ENCODE data around the gene ERC2. TPM values are rescaled to one million over a fixed set of nuclear protein-coding genes. Genes with fewer than 3 reads are reported as not detected.
"Not testable (repeated sequence)": the region's sequence is repeated elsewhere in the genome, so short reads cannot be mapped to it uniquely, and the experiment has no call there.

ERC2 gene
- 1 to 10 TPM in 2 of 3 donors, under 1 TPM in 1; 0.64 to 7.3 (median 1.3) TPM for total RNA-seq

DNA sequence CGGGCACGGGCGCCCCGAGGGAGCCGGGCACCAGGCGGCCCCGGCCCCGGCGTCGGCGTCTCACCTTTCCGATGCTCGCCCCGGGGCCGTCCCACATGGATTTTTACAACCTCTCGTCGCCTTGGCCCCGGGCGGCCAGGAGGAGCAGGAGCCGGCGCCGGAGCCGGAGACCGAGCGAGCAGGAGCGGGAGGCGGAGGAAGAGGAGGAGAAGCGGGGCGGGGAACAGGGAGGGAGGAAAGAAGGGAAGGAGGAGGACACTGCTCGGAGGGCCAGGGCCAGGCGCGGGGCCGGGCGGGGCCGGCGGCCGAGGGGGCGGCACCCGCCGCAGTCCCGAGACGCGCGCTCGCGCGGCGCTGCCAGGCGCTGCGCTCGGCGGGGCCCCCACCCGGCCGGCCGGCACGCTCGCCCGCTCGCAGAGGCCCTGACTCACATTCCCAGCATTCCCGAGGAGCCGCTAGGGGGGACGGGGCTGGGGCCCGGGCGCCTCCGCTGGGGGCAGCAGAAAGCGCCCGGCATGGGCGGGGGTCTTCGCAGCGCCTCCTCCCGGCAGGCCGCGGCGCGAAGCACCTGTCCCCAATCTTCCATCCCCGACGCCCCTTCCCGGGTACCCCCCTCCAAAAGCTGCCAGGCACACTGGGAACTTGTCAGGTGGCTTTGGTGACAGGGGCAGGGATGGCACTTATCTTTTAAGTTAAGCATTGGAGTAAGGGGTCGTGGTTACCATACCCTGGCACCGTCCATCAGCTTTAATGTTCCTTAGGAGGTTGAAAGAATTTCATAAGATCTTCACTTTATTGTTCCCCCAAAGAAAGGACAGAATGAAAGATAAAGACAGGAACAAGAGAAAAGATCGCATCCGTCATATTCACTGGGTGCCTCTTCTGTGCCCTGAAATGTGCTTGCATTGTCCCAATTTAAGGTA lies at the start of gene ERC2:
TSS of gene ERC2 (minus strand) at position 284 of the 923 bp plus-strand sequence.
- peak in 1 of 2 donors; percentile 56 for DNase-seq (ENCODE audit: low spot score in 2 of 2)
- peak within 1 kb of the TSS; percentile 36 to 75 (median 63) for H3K4me3 ChIP-seq
- intact Hi-C loops (cut with DNase I; ENCODE audit: low total_unique reads): no loop called here
- H3K9me3 ChIP-seq: no peaks in the 10 kb centered on the region
- H3K27ac ChIP-seq: no peak within 1 kb of the TSS
- H3K4me1 ChIP-seq: no peaks in the 10 kb centered on the region
- no peaks in the 10 kb centered on the region for H3K36me3 ChIP-seq
- TF ChIP-seq, protein P1, sequence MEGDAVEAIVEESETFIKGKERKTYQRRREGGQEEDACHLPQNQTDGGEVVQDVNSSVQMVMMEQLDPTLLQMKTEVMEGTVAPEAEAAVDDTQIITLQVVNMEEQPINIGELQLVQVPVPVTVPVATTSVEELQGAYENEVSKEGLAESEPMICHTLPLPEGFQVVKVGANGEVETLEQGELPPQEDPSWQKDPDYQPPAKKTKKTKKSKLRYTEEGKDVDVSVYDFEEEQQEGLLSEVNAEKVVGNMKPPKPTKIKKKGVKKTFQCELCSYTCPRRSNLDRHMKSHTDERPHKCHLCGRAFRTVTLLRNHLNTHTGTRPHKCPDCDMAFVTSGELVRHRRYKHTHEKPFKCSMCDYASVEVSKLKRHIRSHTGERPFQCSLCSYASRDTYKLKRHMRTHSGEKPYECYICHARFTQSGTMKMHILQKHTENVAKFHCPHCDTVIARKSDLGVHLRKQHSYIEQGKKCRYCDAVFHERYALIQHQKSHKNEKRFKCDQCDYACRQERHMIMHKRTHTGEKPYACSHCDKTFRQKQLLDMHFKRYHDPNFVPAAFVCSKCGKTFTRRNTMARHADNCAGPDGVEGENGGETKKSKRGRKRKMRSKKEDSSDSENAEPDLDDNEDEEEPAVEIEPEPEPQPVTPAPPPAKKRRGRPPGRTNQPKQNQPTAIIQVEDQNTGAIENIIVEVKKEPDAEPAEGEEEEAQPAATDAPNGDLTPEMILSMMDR (IDR thresholded peaks at IDR 0.05): no peak
- TF ChIP-seq POLR2A (IDR thresholded peaks at IDR 0.05): no peak
- TF ChIP-seq POLR2AphosphoS5 (IDR thresholded peaks at IDR 0.05): no peak
- peaks cover 0 to 10% of the 10 kb centered on the region in 2 donors for H3K27me3 ChIP-seq

DNA sequence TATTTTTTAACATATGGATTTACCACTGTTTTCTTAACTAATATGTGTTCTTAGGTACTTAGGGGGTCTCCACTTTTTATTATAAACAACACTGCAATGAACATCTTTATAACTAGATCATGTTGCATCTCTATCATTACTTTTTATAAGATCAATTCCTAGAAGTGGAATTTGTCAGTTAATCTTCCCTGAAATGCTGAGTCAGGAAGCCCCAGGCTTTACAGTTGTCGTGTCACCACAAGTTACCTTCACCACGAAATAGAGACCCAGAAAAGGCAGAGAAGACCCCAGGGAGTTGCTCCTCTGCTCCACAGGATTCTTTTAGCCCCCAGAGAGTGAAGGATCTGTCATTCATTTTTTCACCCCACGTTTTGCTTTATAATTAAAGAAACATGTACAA lies 34.5 kb upstream of the ERC2 start:
- H3K4me1 ChIP-seq: no peaks in the 10 kb centered on the region
- no peak overlapping the region for H3K27ac ChIP-seq
- DNase-seq (ENCODE audit: low spot score in 2 of 2): no peak
- no peaks in the 10 kb centered on the region for H3K27me3 ChIP-seq
- intact Hi-C loops (cut with DNase I; ENCODE audit: low total_unique reads): no loop called here
- no peaks in the 10 kb centered on the region for H3K36me3 ChIP-seq
- TF ChIP-seq, protein P1 (IDR thresholded peaks at IDR 0.05): no peak
- no peak for TF ChIP-seq POLR2AphosphoS5 (IDR thresholded peaks at IDR 0.05)
- TF ChIP-seq POLR2A (IDR thresholded peaks at IDR 0.05): no peak
- H3K9me3 ChIP-seq: no peaks in the 10 kb centered on the region
- no peak overlapping the region for H3K4me3 ChIP-seq

DNA sequence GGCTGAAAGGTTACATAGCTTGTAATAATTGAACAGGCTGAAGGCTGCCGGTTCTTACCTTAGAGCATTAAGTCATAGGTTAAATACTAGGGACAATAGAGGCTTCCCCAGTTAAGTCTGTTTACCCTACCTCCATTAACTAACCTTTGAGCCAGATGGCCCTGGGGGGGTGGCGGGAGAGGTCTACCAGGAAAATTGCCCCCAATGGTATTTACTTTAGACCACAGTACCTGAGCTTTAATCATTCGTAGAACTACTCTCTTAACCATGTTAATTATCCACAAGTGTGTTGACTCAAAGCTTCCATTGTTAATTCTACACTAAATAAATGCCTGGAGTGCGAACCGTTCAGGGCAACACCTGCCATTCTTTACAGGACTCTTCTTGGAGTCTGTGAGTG lies 28.1 kb upstream of the ERC2 start:
- H3K9me3 ChIP-seq; H3K36me3 ChIP-seq; H3K27ac ChIP-seq; H3K4me1 ChIP-seq; DNase-seq (ENCODE audit: low spot score in 2 of 2); H3K27me3 ChIP-seq; H3K4me3 ChIP-seq; intact Hi-C loops (cut with DNase I; ENCODE audit: low total_unique reads): not testable (repeated sequence)

DNA sequence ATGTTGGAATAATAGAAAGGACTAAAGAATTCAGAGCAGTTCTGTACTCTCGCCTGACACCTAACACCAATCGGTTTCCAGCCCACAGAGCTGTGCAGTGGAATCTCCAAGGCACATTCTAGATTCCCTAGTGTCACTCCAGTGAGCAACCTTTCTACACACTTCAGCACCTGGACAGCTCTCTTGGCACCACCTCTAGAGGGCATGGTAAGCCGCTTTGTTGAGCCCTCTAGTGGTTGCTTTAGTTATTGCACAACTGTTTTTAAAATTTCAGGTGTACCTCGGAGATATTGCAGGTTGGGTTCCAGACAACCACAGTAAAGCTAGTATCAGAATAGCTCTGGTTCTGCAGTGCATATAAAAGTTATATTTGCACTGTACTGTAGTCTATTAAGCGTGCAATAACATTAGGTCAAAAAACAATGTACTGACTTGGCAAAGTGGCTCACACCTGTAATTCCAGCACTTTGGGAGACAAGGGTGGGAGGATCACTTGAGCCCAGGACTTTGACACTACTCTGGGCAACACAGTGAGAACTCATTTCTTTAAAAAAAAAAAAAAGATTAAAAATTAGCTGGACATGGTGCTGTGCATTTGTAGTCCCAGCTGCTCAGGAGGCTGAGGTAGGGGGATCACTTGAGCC lies 26.5 kb upstream of the ERC2 start:
- intact Hi-C loops (cut with DNase I; ENCODE audit: low total_unique reads): no loop called here

DNA sequence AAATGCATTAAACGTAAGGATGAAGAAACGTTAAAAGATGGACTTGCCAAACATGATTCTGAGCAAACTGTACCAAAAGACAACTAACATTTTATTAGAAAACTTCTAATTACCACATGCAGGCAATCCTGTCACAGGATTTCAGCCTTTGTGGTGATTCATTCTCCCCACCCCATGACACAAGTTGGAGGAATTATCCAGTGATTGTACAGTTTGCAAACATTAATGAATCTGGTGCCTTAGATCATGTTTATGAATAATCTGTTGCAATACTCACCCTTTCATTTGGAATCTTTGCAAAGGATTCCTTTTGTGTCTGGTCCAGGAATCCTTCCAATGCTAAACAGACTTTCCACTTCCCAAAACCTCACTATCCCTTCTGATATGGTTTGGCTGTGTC lies 23.3 kb upstream of the ERC2 start:
- TF ChIP-seq, protein P1 (IDR thresholded peaks at IDR 0.05): no peak
- TF ChIP-seq POLR2A (IDR thresholded peaks at IDR 0.05) (no peak), POLR2AphosphoS5 (IDR thresholded peaks at IDR 0.05) (no peak)
- Histone ChIP-seq H3K9me3 (no peaks in the 10 kb centered on the region), H3K4me3 (no peak overlapping the region), H3K27ac (no peak overlapping the region), H3K27me3 (peaks cover 0 to 29% of the 10 kb centered on the region in 2 donors), H3K4me1 (no peaks in the 10 kb centered on the region), H3K36me3 (no peaks in the 10 kb centered on the region)
- no peak for DNase-seq (ENCODE audit: low spot score in 2 of 2)
- intact Hi-C loops (cut with DNase I; ENCODE audit: low total_unique reads): no loop called here

More for the DNA sequence above, 26.5 kb upstream of the ERC2 start:
- H3K4me3 ChIP-seq: no peak overlapping the region
- no peaks in the 10 kb centered on the region for H3K36me3 ChIP-seq
- no peaks in the 10 kb centered on the region for H3K9me3 ChIP-seq
- H3K4me1 ChIP-seq: no peaks in the 10 kb centered on the region
- peak; percentile 51 to 61 for DNase-seq (ENCODE audit: low spot score in 2 of 2)
- no peak for TF ChIP-seq POLR2A (IDR thresholded peaks at IDR 0.05)
- TF ChIP-seq POLR2AphosphoS5 (IDR thresholded peaks at IDR 0.05): peak in 1 of 3 donors; percentile 42
- TF ChIP-seq, protein P1 (IDR thresholded peaks at IDR 0.05): peak; percentile 56 to 80 (median 76)
- no peak overlapping the region for H3K27ac ChIP-seq
- peaks cover 0 to 7% of the 10 kb centered on the region in 2 donors for H3K27me3 ChIP-seq

All from breast epithelium (tissue), 4 donors.